Activated CD4-positive, CD25-positive, alpha-beta regulatory T cell treated with anti-CD3 and anti-CD28 coated beads, Interleukin-2, amount 50 U/mL, for 72 hours (primary cell): ENCODE results near the gene GATAD2A.

Experiments used
- DNase-seq: peaks from one replicate; pipeline ENCODE4 v3.0.0; 2021

Gene GATAD2A

GRCh38 chr19:19534556-19535265 is 129.2 kb downstream of the GATAD2A start:
- DNase-seq, result no peak

GRCh38 chr19:19535311-19536191 is 130.1 kb downstream of the GATAD2A start:
- DNase-seq, result no peak

- no peak for DNase-seq
Measured at GRCh38 chr19:19537075-19538048, 131.9 kb downstream of the GATAD2A start.

GRCh38 chr19:19538061-19538784 is 132.7 kb downstream of the GATAD2A start, which contains the start of gene CILP2:
TSS of gene CILP2 (plus strand) at chr19:19538265. CDS start at chr19:19538350, 85 bp downstream.
- peak; percentile 60 for DNase-seq

GRCh38 chr19:19538785-19539166 is 133.3 kb downstream of the GATAD2A start:
- DNase-seq, result no peak

- no peak for DNase-seq
Measured at GRCh38 chr19:19539698-19540063, 134.2 kb downstream of the GATAD2A start.

GRCh38 chr19:19540064-19540714 is 134.7 kb downstream of the GATAD2A start:
- DNase-seq, result peak; percentile 60

GRCh38 chr19:19540715-19541515 is 135.4 kb downstream of the GATAD2A start:
- DNase-seq, result peak; percentile 77

GRCh38 chr19:19541616-19542015 is 136.1 kb downstream of the GATAD2A start:
- no peak for DNase-seq

GRCh38 chr19:19542507-19542906 is 137.0 kb downstream of the GATAD2A start:
- DNase-seq, result no peak

- DNase-seq, result no peak
Measured at GRCh38 chr19:19543101-19543500, 137.6 kb downstream of the GATAD2A start.

GRCh38 chr19:19543640-19544039 is 138.2 kb downstream of the GATAD2A start:
- DNase-seq, result no peak

- no peak for DNase-seq
Measured at GRCh38 chr19:19544257-19544953, 138.9 kb downstream of the GATAD2A start.

GRCh38 chr19:19544954-19545591 is 139.6 kb downstream of the GATAD2A start:
- DNase-seq, result no peak

GRCh38 chr19:19545707-19546106 is 140.2 kb downstream of the GATAD2A start:
- no peak for DNase-seq

GRCh38 chr19:19546751-19547162 is 141.3 kb downstream of the GATAD2A start:
- DNase-seq, result no peak

- no peak for DNase-seq
Measured at GRCh38 chr19:19547674-19548336, 142.3 kb downstream of the GATAD2A start.

- DNase-seq, result no peak
Measured at GRCh38 chr19:19548915-19549759, 143.7 kb downstream of the GATAD2A start.
